GM21423 (cell line): ENCODE results near the gene LMBRD2.
"Not testable (repeated sequence)": the region's sequence is repeated elsewhere in the genome, so short reads cannot be mapped to it uniquely, and the experiment has no call there.

ENCODE experiments used
- ATAC-seq: cut with Tn5 transposase; IDR thresholded peaks from one replicate; pipeline ENCODE4 v1.9.1; 2021; ENCODE audit warnings: mild to moderate bottlenecking, moderate library complexity; ENCODE audit not compliant: unreplicated experiment

Gene LMBRD2

GRCh38 chr5:36162810-36163486, 11.3 kb upstream of the LMBRD2 start:
- no peak for ATAC-seq

DNA sequence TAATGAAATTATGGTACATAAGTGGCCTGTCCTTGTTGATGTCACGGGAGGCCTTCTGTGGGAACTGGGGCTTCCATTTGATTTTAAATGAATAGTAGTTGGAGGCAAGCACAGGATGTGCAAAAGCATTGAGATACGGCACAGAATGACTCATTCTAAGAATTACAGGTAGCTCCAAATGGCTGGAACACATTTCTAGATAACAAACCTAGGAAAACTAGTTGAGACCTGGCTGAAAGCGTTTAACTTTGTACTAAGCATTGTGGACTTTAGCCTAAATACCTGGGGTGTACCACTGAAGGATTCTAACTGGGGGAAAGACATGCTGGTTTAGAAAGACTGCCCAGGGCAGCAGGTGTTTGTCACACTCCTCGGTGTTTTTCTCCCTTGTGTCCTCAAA, 9.7 kb upstream of the LMBRD2 start:
- ATAC-seq, result no peak

DNA sequence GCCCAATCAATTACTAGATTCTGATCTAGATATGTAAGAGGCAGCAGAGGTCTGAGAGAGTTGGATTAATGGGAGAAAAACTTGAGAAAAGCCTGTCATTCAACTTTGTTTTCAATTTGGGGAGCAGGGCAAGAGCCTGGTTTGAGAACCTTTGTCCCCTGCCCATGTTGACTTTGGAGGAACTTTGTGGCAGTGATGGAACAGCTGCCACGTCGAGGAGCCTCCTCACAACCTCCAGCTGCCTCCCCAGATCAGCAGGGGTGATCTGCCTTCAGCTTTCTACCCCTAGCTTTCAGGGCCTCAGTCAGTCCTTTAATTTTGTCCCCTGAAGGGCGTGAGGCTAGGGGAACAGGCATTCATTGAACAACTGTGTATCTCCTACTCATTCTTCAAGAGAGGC, 8.9 kb upstream of the LMBRD2 start:
- no peak for ATAC-seq

- ATAC-seq, result no peak
Measured at GRCh38 chr5:36158144-36158543, 6.5 kb upstream of the LMBRD2 start.

GRCh38 chr5:36156619-36157018, 4.9 kb upstream of the LMBRD2 start:
- ATAC-seq, result no peak

DNA sequence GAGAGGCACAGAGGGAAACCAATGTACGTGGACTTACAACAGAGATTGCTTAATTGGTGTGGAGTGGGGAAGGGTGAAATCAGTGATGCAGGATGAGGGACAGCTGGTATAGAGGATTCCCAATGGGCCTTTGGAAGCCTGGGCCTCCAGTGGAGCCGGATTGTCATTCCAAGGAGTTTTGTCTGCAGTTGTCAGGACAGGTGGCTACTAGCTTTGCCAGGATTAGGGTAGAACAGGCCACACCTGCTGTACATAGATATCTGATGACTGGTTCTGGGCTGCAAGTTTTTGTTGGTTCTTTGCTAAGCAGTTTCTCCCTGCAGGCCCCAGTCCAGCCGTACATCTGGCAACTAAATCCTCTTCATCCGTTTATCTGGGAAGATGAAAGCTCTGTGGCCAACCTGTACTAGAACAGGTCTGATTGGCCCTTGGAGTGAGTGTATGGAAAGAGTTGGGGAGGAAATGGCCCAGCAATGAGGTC, 4.5 kb upstream of the LMBRD2 start:
- ATAC-seq, result no peak

- ATAC-seq, result no peak
Measured at GRCh38 chr5:36155291-36155690, 3.6 kb upstream of the LMBRD2 start.

GRCh38 chr5:36153726-36154125, 2.0 kb upstream of the LMBRD2 start:
- no peak for ATAC-seq

- no peak for ATAC-seq
Measured at GRCh38 chr5:36153298-36153677, 1.6 kb upstream of the LMBRD2 start.

DNA sequence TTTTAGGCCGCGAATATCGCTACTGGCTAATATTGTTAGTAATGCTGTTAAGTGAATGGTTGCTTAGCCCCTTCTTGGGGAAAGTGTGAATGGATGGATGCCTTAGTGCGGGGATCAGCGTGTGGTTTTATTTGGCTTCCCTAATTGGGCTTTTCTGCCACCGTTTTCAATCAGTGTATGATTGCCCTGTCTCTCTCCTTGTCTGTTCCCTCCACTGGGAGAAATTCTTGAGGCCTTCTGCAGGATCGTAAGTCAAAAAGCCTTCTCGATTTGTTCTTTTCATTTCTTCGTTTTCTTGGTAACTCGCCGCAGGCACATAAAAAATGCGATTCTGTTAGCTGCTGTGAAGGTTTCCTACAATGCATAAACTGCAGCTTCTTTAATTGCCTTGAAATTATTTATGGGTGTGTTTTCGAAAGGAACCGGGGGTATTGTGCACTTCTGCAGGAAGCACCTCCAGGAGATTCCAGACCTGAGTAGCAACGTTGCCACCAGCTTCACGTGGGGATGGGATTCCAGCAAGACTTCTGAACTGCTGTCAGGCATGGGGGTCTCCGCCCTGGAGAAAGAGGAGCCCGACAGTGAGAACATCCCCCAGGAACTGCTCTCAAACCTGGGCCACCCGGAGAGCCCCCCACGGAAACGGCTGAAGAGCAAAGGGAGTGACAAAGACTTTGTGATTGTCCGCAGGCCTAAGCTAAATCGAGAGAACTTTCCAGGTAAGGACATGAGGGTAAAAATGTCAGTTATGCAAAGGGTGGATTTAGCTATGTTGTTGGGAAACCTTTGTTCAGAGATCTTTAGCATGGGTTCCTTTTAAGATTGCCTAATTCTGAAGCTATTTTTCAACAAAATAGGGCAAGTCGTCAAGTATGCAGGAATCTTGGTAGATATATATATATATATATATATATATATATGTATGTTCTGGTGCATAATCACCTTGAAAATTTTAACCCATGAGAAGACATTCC, 924 bp upstream of the LMBRD2 start:
- no peak for ATAC-seq

- peak; percentile 34 for ATAC-seq
Measured at GRCh38 chr5:36150676-36151433, 832 bp downstream of the LMBRD2 start.

DNA sequence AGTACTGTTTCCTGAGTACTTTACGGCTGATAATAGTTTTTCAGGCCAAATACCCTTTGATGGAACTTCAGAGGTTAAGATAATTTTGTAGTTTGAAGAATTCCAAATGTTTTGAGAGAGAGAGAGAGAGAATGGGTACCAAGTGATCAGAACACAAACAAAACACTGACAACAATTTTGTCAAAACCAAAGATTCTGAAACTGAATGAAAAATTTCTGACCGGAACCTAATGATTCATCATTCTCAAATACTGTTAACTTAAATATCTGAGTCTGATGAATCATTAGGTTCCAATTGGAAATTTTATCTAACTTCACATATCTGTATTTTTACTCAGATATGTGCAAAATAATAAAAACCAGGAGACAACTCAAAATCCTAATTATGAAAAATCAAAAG, 4.0 kb downstream of the LMBRD2 start:
- no peak for ATAC-seq

GRCh38 chr5:36146390-36146789, 5.3 kb downstream of the LMBRD2 start:
- no peak for ATAC-seq

- no peak for ATAC-seq
Measured at GRCh38 chr5:36145311-36145710, 6.4 kb downstream of the LMBRD2 start.

GRCh38 chr5:36138900-36139683, 12.6 kb downstream of the LMBRD2 start:
- no peak for ATAC-seq

DNA sequence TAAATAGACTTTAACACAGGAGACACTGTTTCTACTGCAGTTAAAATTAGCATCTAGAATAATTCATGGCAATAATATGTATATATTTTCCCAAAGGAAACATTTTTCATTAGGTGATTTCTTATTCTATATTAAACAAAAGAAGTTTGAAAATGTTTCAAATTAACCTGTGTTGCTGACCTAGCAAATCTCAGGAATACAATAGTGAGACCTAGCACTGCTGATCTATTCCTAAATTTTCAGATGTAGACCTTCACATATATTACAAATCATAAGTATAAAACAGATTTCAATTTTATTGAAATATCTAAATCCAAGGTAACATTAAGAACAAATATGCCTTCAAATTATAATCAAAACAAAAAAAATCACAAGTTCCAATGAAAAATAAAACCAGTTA, 15.1 kb downstream of the LMBRD2 start:
- ATAC-seq, result no peak

- no peak for ATAC-seq
Measured at GRCh38 chr5:36135988-36136387, 15.7 kb downstream of the LMBRD2 start.

DNA sequence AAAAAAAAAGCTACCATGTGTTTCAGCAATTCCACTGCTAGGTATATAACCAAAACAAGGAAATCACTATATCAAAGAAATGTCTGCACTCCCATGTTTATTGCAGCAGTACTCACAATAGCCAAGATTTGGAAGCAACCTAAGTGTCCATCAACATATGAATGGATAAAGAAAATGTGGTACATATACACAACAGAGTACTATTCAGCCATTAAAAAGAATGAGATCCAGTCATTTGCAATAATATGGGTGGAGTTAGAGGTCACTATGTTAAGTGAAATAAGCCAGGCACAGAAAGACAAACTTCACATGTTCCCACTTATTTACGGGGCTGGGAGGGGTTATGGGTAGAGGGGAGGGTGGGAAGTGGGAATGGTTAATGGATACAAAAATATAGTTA, 18.7 kb downstream of the LMBRD2 start:
- not testable (repeated sequence) for ATAC-seq

DNA sequence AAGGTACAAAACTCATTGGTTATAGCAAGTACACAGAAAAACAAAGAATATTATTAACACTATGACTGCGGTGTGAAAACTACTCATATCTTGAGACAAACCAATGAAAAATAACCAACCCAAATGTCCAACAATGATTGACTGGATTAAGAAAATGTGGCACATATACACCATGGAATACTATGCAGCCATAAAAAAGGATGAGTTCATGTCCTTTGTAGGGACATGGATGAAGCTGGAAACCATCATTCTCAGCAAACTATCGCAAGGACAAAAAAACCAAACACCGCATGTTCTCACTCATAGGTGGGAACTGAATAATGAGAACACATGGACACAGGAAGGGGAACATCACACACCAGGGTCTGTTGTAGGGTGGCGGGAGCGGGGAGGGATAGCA, 22.0 kb downstream of the LMBRD2 start:
- ATAC-seq, result not testable (repeated sequence)

DNA sequence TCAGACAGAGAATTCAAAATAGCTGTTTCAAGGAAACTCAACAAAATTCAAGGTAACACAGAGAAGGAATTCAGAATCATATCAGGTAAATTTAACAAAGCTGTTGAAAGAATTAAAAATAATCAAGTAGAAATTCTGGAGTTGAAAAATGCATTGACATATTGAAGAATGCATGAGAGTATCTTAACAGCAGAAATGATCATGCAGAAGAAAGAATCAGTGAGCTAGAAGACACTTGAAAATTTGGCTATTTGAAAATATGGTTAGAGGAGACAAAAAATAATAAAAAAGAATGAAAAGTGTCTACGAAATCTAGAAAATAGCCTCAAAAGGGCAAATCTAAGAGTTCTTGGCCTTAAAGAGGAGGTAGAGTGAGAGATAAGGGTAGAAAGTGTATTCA, 22.9 kb downstream of the LMBRD2 start:
- no peak for ATAC-seq

DNA sequence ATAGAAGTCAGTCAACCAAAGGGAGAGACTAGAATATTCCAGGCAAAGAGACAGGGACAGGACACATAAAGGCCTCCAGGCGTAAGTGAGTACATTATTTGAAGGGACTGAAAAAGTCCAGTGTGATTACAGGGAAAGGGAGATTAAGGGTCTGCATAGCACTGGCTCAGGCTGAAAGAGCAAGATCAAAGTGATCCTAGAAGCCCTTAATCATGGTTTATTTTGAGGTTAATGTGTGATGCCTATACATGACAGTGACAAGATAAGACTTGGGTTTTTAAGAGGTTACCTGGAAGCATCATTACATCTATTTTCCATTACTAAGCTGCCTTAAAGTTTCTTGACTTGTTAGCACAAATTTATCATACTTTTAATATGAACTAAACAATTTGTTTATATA, 25.8 kb downstream of the LMBRD2 start:
- no peak for ATAC-seq
